Measurements from ENCODE around the gene RNF181. TPM values are rescaled to one million over a fixed set of nuclear protein-coding genes. Genes with fewer than 3 reads are reported as not detected.

Gene RNF181
- total RNA-seq, 1 donor from 2014 or later = 155 TPM

DNA sequence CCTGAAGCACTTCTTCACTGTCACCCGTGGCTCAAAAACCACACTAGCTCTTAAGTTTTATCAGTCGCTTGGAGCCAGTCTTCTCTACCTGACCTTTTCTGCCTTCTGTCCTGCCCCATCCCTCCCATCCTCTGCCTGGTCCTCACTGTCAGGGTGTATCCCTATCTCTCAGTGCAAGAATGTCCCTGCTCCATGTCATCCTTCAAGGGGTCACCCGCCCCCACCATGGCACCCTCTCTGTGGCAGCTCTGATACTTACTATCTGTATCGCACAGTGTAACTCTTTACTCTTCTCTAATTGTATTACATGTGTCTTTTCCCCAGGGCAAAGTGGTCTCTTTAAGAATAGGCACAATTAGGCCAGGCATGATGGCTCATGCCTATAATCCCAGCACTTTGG is 6.9 kb upstream of the RNF181 start:
- no peak overlapping the region for H3K9ac ChIP-seq (ENCODE audit: low read length)
- no peak for DNase-seq (ENCODE audit: low read depth)

DNA sequence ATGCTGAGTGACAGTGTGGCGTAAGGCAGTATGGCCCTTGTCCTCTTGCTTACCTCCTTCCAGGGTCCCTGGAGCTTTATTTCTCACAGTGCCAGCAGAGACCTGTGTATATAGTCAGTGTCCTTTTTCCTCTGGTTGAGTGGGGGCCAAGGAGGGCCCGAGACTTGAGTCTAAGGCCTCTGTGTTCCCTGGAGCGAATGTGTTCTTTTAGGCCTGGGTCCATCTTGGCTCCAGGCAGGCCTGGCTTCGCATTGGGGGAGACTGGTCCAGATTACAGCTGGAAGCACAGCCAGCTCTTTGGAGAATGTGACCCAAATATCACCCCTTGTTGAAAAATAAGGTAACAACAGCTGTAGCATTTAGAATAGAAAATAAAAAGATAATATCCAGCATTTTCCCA is 6.4 kb upstream of the RNF181 start:
- no peaks in the 10 kb centered on the region for H4K20me1 ChIP-seq (ENCODE audit: insufficient read depth, low read length)
- H3K4me1 ChIP-seq (ENCODE audit: insufficient read depth, low read length) = peaks cover 35% of the 10 kb centered on the region
- H3K4me2 ChIP-seq (ENCODE audit: low read length) = no peak overlapping the region
- H3K27ac ChIP-seq (ENCODE audit: low read depth, low read length) = no peak overlapping the region
- H3K9ac ChIP-seq (ENCODE audit: low read length) = no peak overlapping the region
- no peak for FAIRE-seq
- H2AFZ ChIP-seq (ENCODE audit: low read depth, low read length) = no peak overlapping the region
- no peak overlapping the region for H3K27ac Mint-ChIP-seq (ENCODE audit: unreplicated experiment)
- no peaks in the 10 kb centered on the region for H3K36me3 ChIP-seq (ENCODE audit: insufficient read depth, low read length)
- peaks cover 6% of the 10 kb centered on the region for H3K79me2 ChIP-seq (ENCODE audit: insufficient read depth, low read length)
- DNase-seq (ENCODE audit: low read depth) = no peak
- peaks cover 1% of the 10 kb centered on the region for H3K36me3 Mint-ChIP-seq (ENCODE audit: low read depth, unreplicated experiment)
- H3K9me3 ChIP-seq (ENCODE audit: insufficient read depth, low read depth, low read length) = no peaks in the 10 kb centered on the region
- H3K27me3 Mint-ChIP-seq (ENCODE audit: low read depth, unreplicated experiment) = no peaks in the 10 kb centered on the region
- H3K27me3 ChIP-seq (ENCODE audit: insufficient read depth, low read length) = no peaks in the 10 kb centered on the region
- peaks cover 3% of the 10 kb centered on the region for H3K9me3 Mint-ChIP-seq (ENCODE audit: unreplicated experiment)
- TF ChIP-seq, protein P1, sequence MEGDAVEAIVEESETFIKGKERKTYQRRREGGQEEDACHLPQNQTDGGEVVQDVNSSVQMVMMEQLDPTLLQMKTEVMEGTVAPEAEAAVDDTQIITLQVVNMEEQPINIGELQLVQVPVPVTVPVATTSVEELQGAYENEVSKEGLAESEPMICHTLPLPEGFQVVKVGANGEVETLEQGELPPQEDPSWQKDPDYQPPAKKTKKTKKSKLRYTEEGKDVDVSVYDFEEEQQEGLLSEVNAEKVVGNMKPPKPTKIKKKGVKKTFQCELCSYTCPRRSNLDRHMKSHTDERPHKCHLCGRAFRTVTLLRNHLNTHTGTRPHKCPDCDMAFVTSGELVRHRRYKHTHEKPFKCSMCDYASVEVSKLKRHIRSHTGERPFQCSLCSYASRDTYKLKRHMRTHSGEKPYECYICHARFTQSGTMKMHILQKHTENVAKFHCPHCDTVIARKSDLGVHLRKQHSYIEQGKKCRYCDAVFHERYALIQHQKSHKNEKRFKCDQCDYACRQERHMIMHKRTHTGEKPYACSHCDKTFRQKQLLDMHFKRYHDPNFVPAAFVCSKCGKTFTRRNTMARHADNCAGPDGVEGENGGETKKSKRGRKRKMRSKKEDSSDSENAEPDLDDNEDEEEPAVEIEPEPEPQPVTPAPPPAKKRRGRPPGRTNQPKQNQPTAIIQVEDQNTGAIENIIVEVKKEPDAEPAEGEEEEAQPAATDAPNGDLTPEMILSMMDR (IDR thresholded peaks at IDR 0.05; ENCODE audit: insufficient read depth, low read depth, low read length) = no peak
- TF ChIP-seq EZH2 (IDR thresholded peaks at IDR 0.05; ENCODE audit: insufficient read depth, low read length) = no peak
- no peak overlapping the region for H3K4me3 Mint-ChIP-seq (ENCODE audit: unreplicated experiment)
- H3K4me3 ChIP-seq (ENCODE audit: insufficient read depth, low read depth, low read length) = no peak overlapping the region
- H3K4me1 Mint-ChIP-seq (ENCODE audit: low read depth, unreplicated experiment) = peaks cover 53% of the 10 kb centered on the region

More for the DNA sequence above, 6.9 kb upstream of the RNF181 start:
- Histone ChIP-seq H3K79me2 (ENCODE audit: insufficient read depth, low read length) (peaks cover 6% of the 10 kb centered on the region), H3K4me3 (ENCODE audit: insufficient read depth, low read depth, low read length) (no peak overlapping the region), H3K9me3 (ENCODE audit: insufficient read depth, low read depth, low read length) (no peaks in the 10 kb centered on the region), H4K20me1 (ENCODE audit: insufficient read depth, low read length) (no peaks in the 10 kb centered on the region), H3K27me3 (ENCODE audit: insufficient read depth, low read length) (no peaks in the 10 kb centered on the region), H3K4me1 (ENCODE audit: insufficient read depth, low read length) (peaks cover 38% of the 10 kb centered on the region), H3K27ac (ENCODE audit: low read depth, low read length) (no peak overlapping the region), H2AFZ (ENCODE audit: low read depth, low read length) (no peak overlapping the region), H3K36me3 (ENCODE audit: insufficient read depth, low read length) (no peaks in the 10 kb centered on the region), H3K4me2 (ENCODE audit: low read length) (no peak overlapping the region)
- Mint-ChIP-seq H3K36me3 (ENCODE audit: low read depth, unreplicated experiment) (peaks cover 2% of the 10 kb centered on the region), H3K4me3 (ENCODE audit: unreplicated experiment) (no peak overlapping the region), H3K4me1 (ENCODE audit: low read depth, unreplicated experiment) (peaks cover 55% of the 10 kb centered on the region), H3K27ac (ENCODE audit: unreplicated experiment) (peak overlapping the region; percentile 37), H3K9me3 (ENCODE audit: unreplicated experiment) (peaks cover 3% of the 10 kb centered on the region), H3K27me3 (ENCODE audit: low read depth, unreplicated experiment) (no peaks in the 10 kb centered on the region)
- no peak for TF ChIP-seq EZH2 (IDR thresholded peaks at IDR 0.05; ENCODE audit: insufficient read depth, low read length)
- TF ChIP-seq, protein P1 (IDR thresholded peaks at IDR 0.05; ENCODE audit: insufficient read depth, low read depth, low read length) = no peak
- no peak for FAIRE-seq

DNA sequence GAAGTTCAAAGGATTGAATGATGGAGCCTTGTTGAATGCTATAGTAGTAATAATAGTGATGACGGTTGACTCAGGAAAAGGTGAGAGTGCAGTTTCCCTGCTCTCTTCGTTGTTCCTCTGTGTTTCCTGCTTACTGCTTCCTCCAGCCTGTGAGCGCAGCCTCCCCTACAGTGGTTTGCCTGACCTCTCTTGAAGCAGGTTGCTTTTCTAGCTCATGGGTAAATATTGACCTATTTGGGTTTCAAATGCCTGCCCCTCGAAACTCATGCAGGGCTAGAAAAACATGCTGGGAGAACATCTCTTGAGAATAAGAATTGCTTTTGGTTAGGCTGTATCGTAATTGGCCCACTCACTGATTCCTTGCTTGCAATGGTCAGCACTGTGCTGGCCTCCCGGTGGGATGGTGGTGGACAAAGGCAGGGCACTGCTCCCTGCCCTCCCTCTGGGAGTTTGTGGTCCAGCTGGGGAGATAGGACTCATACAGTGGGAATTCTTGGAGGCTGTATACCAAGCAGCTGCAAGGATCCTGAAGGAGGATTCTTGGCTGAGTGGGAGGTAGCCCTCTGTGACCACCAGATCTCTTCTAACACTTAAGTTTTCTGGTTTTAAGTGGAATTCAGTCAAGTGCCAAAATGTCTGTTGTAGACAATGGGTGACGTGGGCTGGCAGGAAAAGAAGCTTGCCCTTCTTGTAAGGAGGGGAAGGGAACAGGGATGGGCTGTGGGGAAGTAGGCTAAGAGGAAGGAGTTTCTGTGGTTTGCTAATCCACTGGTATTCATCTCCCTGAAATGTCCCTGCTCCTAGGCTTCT is 5.4 kb upstream of the RNF181 start:
- no peaks in the 10 kb centered on the region for H3K9me3 ChIP-seq (ENCODE audit: insufficient read depth, low read depth, low read length)
- H3K9me3 Mint-ChIP-seq (ENCODE audit: unreplicated experiment) = peaks cover 3% of the 10 kb centered on the region
- FAIRE-seq (peak; percentile 26), DNase-seq (ENCODE audit: low read depth) (peak; percentile 100)
- no peak overlapping the region for H2AFZ ChIP-seq (ENCODE audit: low read depth, low read length)
- H3K36me3 Mint-ChIP-seq (ENCODE audit: low read depth, unreplicated experiment) = peaks cover 1% of the 10 kb centered on the region
- H3K4me1 ChIP-seq (ENCODE audit: insufficient read depth, low read length) = peaks cover 34% of the 10 kb centered on the region
- H3K27ac Mint-ChIP-seq (ENCODE audit: unreplicated experiment) = peak overlapping the region; percentile 83
- peak overlapping the region; percentile 86 for H3K27ac ChIP-seq (ENCODE audit: low read depth, low read length)
- H3K4me1 Mint-ChIP-seq (ENCODE audit: low read depth, unreplicated experiment) = peaks cover 55% of the 10 kb centered on the region
- H3K27me3 Mint-ChIP-seq (ENCODE audit: low read depth, unreplicated experiment) = no peaks in the 10 kb centered on the region
- peak overlapping the region; percentile 69 for H3K9ac ChIP-seq (ENCODE audit: low read length)
- H3K36me3 ChIP-seq (ENCODE audit: insufficient read depth, low read length) = no peaks in the 10 kb centered on the region
- peak overlapping the region; percentile 66 for H3K4me3 Mint-ChIP-seq (ENCODE audit: unreplicated experiment)
- no peaks in the 10 kb centered on the region for H3K27me3 ChIP-seq (ENCODE audit: insufficient read depth, low read length)
- TF ChIP-seq, protein P1 (IDR thresholded peaks at IDR 0.05; ENCODE audit: insufficient read depth, low read depth, low read length) = no peak
- no peak for TF ChIP-seq EZH2 (IDR thresholded peaks at IDR 0.05; ENCODE audit: insufficient read depth, low read length)
- H3K79me2 ChIP-seq (ENCODE audit: insufficient read depth, low read length) = peaks cover 4% of the 10 kb centered on the region
- H3K4me2 ChIP-seq (ENCODE audit: low read length) = peak overlapping the region; percentile 75
- no peak overlapping the region for H3K4me3 ChIP-seq (ENCODE audit: insufficient read depth, low read depth, low read length)
- no peaks in the 10 kb centered on the region for H4K20me1 ChIP-seq (ENCODE audit: insufficient read depth, low read length)
